NCI-H1105 (cell line): ENCODE data around the gene DAAM2.

Source experiments
- DNase-seq: peaks from one replicate; lab custom pipeline; 2025; lab: John Stamatoyannopoulos, UW

DAAM2 gene

GRCh38 chr6:39930540-39930939 is 138.4 kb downstream of the DAAM2 start:
- no peak for DNase-seq

- no peak for DNase-seq
These were observed 139.4 kb downstream of the DAAM2 start for GRCh38 chr6:39931607-39932006.

GRCh38 chr6:39932386-39932910 is 140.3 kb downstream of the DAAM2 start:
- DNase-seq: no peak

- DNase-seq: no peak
These were observed 141.5 kb downstream of the DAAM2 start for GRCh38 chr6:39933669-39934130.

GRCh38 chr6:39934131-39934757 is 142.1 kb downstream of the DAAM2 start, which contains the start of gene MOCS1:
MOCS1 (minus strand) TSS chr6:39934462; CDS start chr6:39934417, 45 bp downstream.
- DNase-seq: peak; percentile 56

GRCh38 chr6:39935241-39935640 is 143.1 kb downstream of the DAAM2 start:
- no peak for DNase-seq

- no peak for DNase-seq
These were observed 144.7 kb downstream of the DAAM2 start for GRCh38 chr6:39936857-39937256.

GRCh38 chr6:39937686-39938333 is 145.6 kb downstream of the DAAM2 start:
- peak; percentile 49 for DNase-seq

GRCh38 chr6:39938773-39939654 is 146.8 kb downstream of the DAAM2 start:
- no peak for DNase-seq

GRCh38 chr6:39941138-39941537 is 149.0 kb downstream of the DAAM2 start:
- DNase-seq: no peak

GRCh38 chr6:39941820-39942219 is 149.6 kb downstream of the DAAM2 start:
- DNase-seq: no peak

GRCh38 chr6:39942903-39943580 is 150.9 kb downstream of the DAAM2 start:
- DNase-seq: no peak

- peak; percentile 64 for DNase-seq
These were observed 153.4 kb downstream of the DAAM2 start for GRCh38 chr6:39945626-39946025.

GRCh38 chr6:39947611-39948068 is 155.5 kb downstream of the DAAM2 start:
- no peak for DNase-seq

- no peak for DNase-seq
These were observed 156.1 kb downstream of the DAAM2 start for GRCh38 chr6:39948199-39948791.

GRCh38 chr6:39950125-39950720 is 158.0 kb downstream of the DAAM2 start:
- no peak for DNase-seq

GRCh38 chr6:39951191-39951590 is 159.0 kb downstream of the DAAM2 start:
- DNase-seq: no peak

GRCh38 chr6:39951716-39952115 is 159.5 kb downstream of the DAAM2 start:
- DNase-seq: no peak

GRCh38 chr6:39952167-39952566 is 160.0 kb downstream of the DAAM2 start:
- DNase-seq: no peak

GRCh38 chr6:39953076-39953618 is 161.0 kb downstream of the DAAM2 start:
- no peak for DNase-seq
